Mesenteric fat pad (tissue), 1 donor: ENCODE measurements around the gene MET. TPM values are rescaled to one million over a fixed set of nuclear protein-coding genes. Genes with fewer than 3 reads are reported as not detected.
"Not testable (repeated sequence)": the region's sequence is repeated elsewhere in the genome, so short reads cannot be mapped to it uniquely, and the experiment has no call there.

ENCODE experiments used
- DNase-seq: peaks from one replicate; pipeline ENCODE4 v3.0.0-alpha.2; 2020; ENCODE audit warnings: low spot score
- total RNA-seq: library from RNA; stranded (reverse); fragmentation: NEBNext Ultra II Directional; extraction: Animal tissue kit (Norgen Biotek cat#: 25700); gene quantifications from one replicate; pipeline ENCODE4 v1.2.1, GENCODE V29; 2021
- donor health status: DM: yes; HTN: yes; CAD: no.

The MET gene
- total RNA-seq, 1 donor from 2014 or later = 18.4 TPM

DNA sequence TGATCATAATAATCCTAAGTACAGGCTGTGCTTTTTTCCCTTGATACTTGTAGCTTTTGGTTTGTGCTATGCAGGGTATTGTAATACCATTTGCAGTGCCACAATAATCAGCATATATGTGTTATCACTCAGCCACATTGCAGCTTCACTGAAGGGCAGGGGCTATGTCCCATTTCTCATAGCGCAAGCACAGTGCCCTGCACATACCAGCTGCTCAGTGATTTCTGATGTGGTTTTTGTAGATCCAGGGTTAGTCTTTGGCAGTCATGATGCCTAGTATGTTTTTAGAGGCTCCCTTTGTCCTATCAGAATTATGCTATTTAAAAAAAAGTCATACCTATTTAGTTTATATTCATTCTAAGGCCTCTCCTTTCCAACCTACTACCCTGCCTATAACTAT is 25.8 kb downstream of the MET start:
- no peak for DNase-seq

DNA sequence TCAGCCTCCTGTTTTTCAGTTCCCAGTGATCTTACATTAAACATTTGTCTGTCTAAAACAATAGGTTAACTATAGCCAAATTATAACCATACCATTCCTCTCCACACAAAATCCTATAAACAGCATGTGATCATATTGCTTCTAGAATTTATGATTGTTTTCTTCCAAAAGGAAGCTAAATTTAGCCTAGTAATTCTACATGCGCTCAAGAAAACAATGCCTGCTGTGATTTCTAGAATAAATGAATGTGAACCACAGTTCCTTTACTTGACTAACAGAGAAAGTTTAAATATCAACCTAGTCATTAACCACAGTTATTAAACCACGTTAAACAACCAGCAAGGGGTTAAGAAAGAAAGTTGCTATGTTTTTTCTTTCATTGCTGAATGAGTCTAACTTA is 26.4 kb downstream of the MET start:
- DNase-seq = no peak

- DNase-seq = no peak
Measured at GRCh38 chr7:116698930-116699721, 27.1 kb downstream of the MET start.

- DNase-seq = no peak
Measured at GRCh38 chr7:116699722-116700120, 27.7 kb downstream of the MET start.

DNA sequence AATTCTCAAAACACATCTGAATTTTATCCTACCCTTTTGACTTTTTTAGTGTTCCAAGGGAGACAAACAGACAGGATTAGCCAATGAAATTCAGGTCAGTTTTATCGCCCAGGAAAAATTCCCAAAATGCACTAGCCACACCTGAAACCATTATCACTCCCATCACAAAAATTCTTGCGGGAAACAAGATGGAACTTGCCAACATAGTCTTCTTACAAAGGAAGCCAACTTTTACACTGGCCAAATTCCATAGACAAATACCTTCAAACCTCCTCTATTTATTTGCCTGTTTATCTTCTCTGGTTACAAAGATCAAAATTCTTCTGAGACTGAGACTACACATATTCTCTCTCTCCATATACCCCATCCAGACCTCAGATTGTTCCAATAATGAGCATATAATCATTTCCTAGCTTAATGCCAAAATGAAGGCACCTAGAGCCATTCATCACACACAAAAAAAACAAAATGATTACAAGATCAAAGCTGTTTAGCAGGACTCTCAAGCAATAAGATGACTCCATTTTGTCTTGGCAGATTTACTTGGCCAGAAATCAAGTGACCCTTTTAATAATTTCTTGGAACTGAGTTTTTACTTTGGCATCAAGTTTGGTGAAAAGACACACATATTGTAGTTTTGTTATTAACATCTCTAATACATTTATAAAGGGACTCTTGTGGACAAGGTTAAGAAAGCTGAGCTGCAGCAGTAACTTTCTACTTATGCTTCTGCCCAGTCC is 30.2 kb downstream of the MET start:
- no peak for DNase-seq

GRCh38 chr7:116704650-116705228 is 32.7 kb downstream of the MET start:
- DNase-seq = no peak

DNA sequence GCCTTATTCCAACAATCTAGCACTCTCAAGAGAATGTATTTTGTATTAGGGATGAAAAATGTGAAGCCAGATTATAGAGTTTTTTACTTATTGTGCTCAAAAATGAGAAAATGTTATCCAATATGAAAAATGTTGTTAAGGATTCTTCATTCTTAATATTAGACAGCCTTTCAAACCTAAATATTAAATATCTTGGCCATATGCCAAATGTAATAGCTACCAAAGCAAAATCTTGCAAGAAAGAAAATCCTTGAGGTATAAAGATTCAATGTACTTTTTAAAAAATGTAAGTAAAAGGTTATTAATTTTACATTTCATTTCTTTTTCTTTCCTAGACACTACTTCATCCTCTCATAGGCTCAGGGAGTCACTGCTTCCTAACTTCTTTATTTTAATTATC is 33.4 kb downstream of the MET start:
- no peak for DNase-seq

- DNase-seq = no peak
Measured at GRCh38 chr7:116706668-116707126, 34.7 kb downstream of the MET start.

DNA sequence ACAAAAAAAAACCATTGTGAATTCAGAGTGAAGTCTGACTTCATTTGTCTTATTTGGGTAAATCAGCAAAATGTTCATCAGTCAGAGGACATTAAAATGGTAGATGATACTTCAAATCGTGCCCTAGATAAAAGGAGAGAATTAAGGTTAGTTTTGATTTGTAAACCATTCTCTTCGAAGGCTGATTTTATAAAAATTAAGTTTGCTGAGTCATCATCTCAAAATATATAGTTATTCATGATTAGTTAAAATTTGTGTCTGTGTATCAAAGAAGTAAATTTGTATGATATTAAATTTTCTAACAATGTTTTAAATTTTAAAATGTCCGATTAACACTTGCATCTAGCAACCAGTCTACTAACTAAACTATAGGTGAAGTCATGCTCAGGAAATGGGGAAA is 35.3 kb downstream of the MET start:
- DNase-seq = no peak

GRCh38 chr7:116708248-116708647 is 36.3 kb downstream of the MET start:
- DNase-seq = no peak

GRCh38 chr7:116708861-116709260 is 36.9 kb downstream of the MET start:
- no peak for DNase-seq

- no peak for DNase-seq
Measured at GRCh38 chr7:116709336-116709735, 37.3 kb downstream of the MET start.

DNA sequence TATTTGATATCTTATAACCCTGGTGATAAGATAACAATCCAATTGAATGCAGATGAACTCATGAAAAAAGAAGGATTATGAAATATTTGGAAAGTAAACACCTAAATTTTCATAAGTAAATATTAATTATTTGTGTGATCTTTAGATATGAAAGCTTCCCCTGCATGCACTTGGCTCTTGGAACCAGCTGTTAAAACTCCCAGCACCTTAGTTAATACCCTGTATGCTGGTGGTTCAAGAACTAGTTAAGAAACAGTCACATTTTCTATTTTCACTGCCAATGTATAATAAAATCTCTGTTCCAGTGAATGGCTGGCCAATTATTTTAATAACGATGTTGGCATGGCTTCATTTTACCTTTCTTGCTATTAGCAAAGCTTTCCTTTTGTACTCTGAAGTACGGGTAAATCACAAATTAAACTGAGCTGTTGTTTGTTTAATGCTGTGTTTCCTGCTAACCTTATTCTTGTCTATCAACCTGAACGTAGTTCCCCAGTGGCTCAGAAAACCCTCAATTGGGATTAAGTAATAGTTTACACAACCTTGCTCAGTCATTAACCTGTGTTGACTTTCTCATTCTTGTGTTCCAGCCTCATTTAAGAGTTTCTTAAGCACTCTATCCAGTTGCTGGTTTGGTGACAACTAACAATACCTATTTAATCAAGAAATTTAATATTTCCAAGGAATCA is 38.9 kb downstream of the MET start:
- no peak for DNase-seq

GRCh38 chr7:116711790-116712189 is 39.8 kb downstream of the MET start:
- no peak for DNase-seq

GRCh38 chr7:116713500-116713899 is 41.5 kb downstream of the MET start:
- DNase-seq = no peak

DNA sequence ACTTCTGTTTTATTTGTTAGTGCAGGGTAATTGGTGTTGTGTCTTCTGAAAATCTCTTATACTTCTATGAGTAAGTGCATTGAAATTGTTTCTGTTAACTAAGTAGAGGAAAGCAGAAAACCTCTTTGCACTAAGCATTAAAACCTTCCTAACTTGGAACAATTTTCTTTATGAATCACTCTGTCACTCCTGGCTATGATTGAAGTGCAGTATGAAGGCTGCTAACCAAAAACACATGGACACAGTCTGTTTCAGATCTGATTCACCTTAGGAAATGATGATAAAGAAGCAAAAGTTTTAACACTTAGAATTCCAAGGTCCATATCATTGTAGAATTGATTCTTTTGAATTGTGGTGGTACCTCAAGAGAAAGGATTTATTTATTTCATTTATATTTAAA is 41.9 kb downstream of the MET start:
- DNase-seq = no peak

- no peak for DNase-seq
Measured at GRCh38 chr7:116715077-116715476, 43.1 kb downstream of the MET start.

- DNase-seq = no peak
Measured at GRCh38 chr7:116717137-116717536, 45.1 kb downstream of the MET start.

DNA sequence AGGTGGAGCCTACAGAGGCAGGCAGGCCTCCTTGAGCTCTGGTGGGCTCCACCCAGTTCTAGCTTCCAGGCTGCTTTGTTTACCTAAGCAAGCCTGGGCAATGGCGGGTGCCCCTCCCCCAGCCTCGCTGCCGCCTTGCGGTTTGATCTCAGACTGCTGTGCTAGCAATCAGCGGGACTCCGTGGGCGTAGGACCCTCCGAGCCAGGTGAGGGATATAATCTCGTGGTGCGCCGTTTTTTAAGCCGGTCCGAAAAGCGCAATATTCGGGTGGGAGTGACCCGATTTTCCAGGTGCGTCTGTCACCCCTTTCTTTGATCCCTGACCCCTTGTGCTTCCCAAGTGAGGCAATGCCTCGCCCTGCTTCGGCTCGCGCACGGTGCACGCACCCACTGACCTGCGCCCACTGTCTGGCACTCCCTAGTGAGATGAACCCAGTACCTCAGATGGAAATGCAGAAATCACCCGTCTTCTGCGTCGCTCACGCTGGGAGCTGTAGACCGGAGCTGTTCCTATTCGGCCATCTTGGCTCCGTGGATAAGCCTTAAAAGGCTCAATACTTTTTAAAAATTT is 52.0 kb downstream of the MET start:
- not testable (repeated sequence) for DNase-seq

- DNase-seq = no peak
Measured at GRCh38 chr7:116724560-116725231, 52.7 kb downstream of the MET start.

DNA sequence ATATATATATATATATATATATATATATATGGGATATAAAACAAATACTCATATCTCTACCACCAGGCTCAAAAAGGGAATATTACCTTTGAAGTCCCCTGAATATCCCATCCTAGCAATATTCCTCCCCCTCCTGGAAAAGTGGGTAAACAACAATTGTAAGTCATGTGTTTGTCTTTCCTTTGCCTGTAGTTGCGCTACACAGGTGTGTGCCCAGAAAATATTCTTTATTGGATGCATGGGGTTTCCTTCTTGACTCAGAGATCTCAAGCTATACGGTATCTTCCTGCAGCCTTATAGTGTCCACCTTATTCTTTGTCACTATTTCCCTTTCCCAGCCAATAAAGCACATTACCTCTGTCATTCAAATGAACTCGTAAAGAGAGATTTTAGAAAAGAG is 54.2 kb downstream of the MET start:
- DNase-seq = no peak
